ENCODE data around the gene PAPOLA.

- TF ChIP-seq CTCF (IDR thresholded peaks at IDR 0.05; ENCODE audit: insufficient read depth, low read depth, low read length) (no peak), EZH2 (IDR thresholded peaks at IDR 0.05; ENCODE audit: insufficient read depth, low read length) (no peak)
These were observed 100.0 kb downstream of the PAPOLA start for GRCh38 chr14:96602186-96602585.
